Suprapubic skin (tissue), 4 donors: ENCODE data around the gene RALGPS2.

Experiments used
- POLR2A ChIP-seq, 2 donors: fragments of 450-650 bp; IDR thresholded peaks; one replicate each; pipeline ENCODE4 v1.6.1; 2017; ENCODE audit warnings: antibody characterized with exemption in 2 of 2, mild to moderate bottlenecking in 2 of 2, moderate library complexity in 2 of 2
- POLR2AphosphoS5 ChIP-seq, 3 donors: sonication (generic); formaldehyde crosslinking; IDR thresholded peaks; one replicate each; pipeline ENCODE4 v1.6.1; 2017; ENCODE audit warnings: antibody characterized with exemption in 3 of 3
- TF ChIP-seq, protein P1 (sequence below), 2 donors: fragments of 200-600 bp in 1 of 2; fragments of 450-650 bp in 1 of 2; sonication (generic) in 1 of 2; IDR thresholded peaks; one replicate each; pipeline ENCODE4 v1.5.1; 2016 to 2019; ENCODE audit warnings: antibody characterized with exemption in 2 of 2, mild to moderate bottlenecking in 1 of 2, moderate library complexity in 1 of 2

DNA sequence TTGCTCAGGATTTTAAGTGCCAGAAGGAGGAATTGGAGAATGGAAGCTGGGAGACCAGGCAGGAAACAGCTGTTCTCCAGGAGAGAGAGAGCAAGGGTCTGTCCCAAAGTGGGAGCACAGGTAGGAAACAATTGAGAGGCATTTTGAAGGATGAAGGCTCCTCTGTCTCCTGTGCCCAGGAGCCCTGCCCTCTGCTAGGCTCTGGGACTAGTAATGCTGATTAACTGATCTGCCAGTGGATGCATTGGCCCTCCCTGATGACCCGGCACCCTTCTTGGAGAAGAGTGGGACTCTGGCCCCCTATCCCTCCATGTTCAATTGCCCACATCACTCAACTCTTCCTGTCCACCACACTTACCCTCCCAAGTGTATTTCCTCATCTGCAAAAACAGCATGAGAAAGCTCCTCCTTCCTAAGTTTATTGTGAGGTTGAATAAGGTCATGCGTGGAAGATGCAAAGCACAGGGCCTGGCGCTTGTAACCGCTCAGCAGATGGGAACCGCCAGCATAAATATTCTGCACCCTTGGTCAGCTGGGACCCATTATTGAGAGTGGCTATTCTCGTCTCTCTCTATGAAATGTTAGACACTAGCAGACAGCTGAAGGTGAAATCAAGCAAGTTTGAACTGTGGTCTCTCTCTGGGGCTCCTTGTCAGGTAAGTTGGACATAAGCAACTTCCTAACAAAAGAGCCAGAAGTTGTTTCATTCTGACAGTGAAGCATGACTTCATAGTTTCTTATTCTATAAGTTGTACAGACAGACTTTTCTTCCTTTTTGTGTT is 208.9 kb downstream of the RALGPS2 start:
- TF ChIP-seq, protein P1, sequence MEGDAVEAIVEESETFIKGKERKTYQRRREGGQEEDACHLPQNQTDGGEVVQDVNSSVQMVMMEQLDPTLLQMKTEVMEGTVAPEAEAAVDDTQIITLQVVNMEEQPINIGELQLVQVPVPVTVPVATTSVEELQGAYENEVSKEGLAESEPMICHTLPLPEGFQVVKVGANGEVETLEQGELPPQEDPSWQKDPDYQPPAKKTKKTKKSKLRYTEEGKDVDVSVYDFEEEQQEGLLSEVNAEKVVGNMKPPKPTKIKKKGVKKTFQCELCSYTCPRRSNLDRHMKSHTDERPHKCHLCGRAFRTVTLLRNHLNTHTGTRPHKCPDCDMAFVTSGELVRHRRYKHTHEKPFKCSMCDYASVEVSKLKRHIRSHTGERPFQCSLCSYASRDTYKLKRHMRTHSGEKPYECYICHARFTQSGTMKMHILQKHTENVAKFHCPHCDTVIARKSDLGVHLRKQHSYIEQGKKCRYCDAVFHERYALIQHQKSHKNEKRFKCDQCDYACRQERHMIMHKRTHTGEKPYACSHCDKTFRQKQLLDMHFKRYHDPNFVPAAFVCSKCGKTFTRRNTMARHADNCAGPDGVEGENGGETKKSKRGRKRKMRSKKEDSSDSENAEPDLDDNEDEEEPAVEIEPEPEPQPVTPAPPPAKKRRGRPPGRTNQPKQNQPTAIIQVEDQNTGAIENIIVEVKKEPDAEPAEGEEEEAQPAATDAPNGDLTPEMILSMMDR (IDR thresholded peaks at IDR 0.05): no peak
- TF ChIP-seq POLR2A (IDR thresholded peaks at IDR 0.05): no peak
- no peak for TF ChIP-seq POLR2AphosphoS5 (IDR thresholded peaks at IDR 0.05)
